HepG2 (cell line): Measurements from ENCODE around the gene TIMM23. TPM values are rescaled to one million over a fixed set of nuclear protein-coding genes. Genes with fewer than 3 reads are reported as not detected.

Experiments used
- ADNP ChIP-seq: sonication (generic); formaldehyde crosslinking; IDR thresholded peaks from 2 replicates; pipeline ENCODE4 v1.4.0; 2020; ENCODE audit warnings: missing genetic modification reagents
- ARID3A ChIP-seq: IDR thresholded peaks from 2 replicates; pipeline ENCODE4 v1.6.1; 2012; ENCODE audit warnings: low read depth, low read length, improper control_type of control experiment
- FOXO1 ChIP-seq: sonication (generic); formaldehyde crosslinking; IDR thresholded peaks from 2 replicates; pipeline ENCODE4 v1.4.0; 2020; ENCODE audit warnings: missing genetic modification reagents
- GATA4 ChIP-seq: sonication (generic); IDR thresholded peaks from 2 replicates; pipeline ENCODE4 v1.6.1; 2016; ENCODE audit warnings: antibody characterized with exemption, low read depth, borderline replicate concordance
- IKZF5 ChIP-seq: IDR thresholded peaks from 2 replicates; pipeline ENCODE4 v1.6.1; 2018; ENCODE audit warnings: missing genetic modification reagents, mild to moderate bottlenecking, missing compliant biosample characterization
- NFIB ChIP-seq: sonication (generic); formaldehyde crosslinking; IDR thresholded peaks from 2 replicates; pipeline ENCODE4 v1.9.0; 2021; ENCODE audit warnings: missing genetic modification reagents, mild to moderate bottlenecking, borderline replicate concordance
- RXRB ChIP-seq: IDR thresholded peaks from 2 replicates; pipeline ENCODE4 v1.6.1; 2016; ENCODE audit warnings: borderline replicate concordance, missing genetic modification reagents, missing compliant biosample characterization
- TOPORS ChIP-seq: sonication (generic); formaldehyde crosslinking; IDR thresholded peaks from 2 replicates; pipeline ENCODE4 v1.8.0; 2023; ENCODE audit warnings: mild to moderate bottlenecking, missing genetic modification reagents
- ZNF260 ChIP-seq: sonication (generic); formaldehyde crosslinking; IDR thresholded peaks from 2 replicates; pipeline ENCODE4 v1.4.0; 2020; ENCODE audit warnings: missing genetic modification reagents, low read depth, mild to moderate bottlenecking, borderline replicate concordance
- ZNF280B ChIP-seq: sonication (generic); formaldehyde crosslinking; IDR thresholded peaks from 2 replicates; pipeline ENCODE4 v1.5.0; 2020; ENCODE audit warnings: missing genetic modification reagents, mild to moderate bottlenecking, borderline replicate concordance
- ZNF503 ChIP-seq: sonication (generic); formaldehyde crosslinking; IDR thresholded peaks from 2 replicates; pipeline ENCODE4 v1.4.0; 2020; ENCODE audit warnings: missing genetic modification reagents
- polyA plus RNA-seq, 8 experiments: library from polyadenylated mRNA; depleted of rRNA in 3 of 8; stranded (reverse) in 7 of 8; unstranded in 1 of 8; fragments of >200 nt; fragmentation: Illumina TruSeq in 4 of 8; extraction: Trizol in 4 of 8; gene quantifications; 2 replicates each; pipeline versions ENCODE4 v1.2.1 to v1.2.3, GENCODE V29; 2011 to 2016; ENCODE audit warnings: low read depth in 4 of 8, missing spikeins in 1 of 8, mixed read lengths in 1 of 8; ENCODE audit not compliant: insufficient read depth in 1 of 8
- total RNA-seq, 5 experiments: library from RNA; depleted of rRNA; stranded (reverse); fragments of >200 nt; fragmentation: Illumina TruSeq; extraction: Trizol; gene quantifications; 2 replicates each; pipeline ENCODE4 v1.2.3, GENCODE V29; 2016; ENCODE audit warnings: low read depth in 1 of 5
- TF ChIP-seq, protein P1 (sequence below): sonication (generic); formaldehyde crosslinking; IDR thresholded peaks from 2 replicates; pipeline ENCODE4 v1.5.1; 2020; ENCODE audit warnings: mild to moderate bottlenecking, moderate library complexity, missing genetic modification reagents
- TF ChIP-seq, protein P2 (sequence below): sonication (generic); formaldehyde crosslinking; IDR thresholded peaks from 2 replicates; pipeline ENCODE4 v1.4.0; 2020; ENCODE audit warnings: missing genetic modification reagents
- TF ChIP-seq, protein P3 (sequence below): sonication (generic); formaldehyde crosslinking; IDR thresholded peaks from 2 replicates; pipeline ENCODE4 v1.5.1; 2020; ENCODE audit warnings: mild to moderate bottlenecking, missing genetic modification reagents, moderate library complexity

The TIMM23 gene
- total and polyA plus RNA-seq, 2 of the 13 experiments (the other 11 are each of a cell fraction or from before 2014, with no cell fraction given) = 80.2 to 98.6 TPM

- peak; percentile 88 for TF ChIP-seq ARID3A
- TF ChIP-seq, protein P1, sequence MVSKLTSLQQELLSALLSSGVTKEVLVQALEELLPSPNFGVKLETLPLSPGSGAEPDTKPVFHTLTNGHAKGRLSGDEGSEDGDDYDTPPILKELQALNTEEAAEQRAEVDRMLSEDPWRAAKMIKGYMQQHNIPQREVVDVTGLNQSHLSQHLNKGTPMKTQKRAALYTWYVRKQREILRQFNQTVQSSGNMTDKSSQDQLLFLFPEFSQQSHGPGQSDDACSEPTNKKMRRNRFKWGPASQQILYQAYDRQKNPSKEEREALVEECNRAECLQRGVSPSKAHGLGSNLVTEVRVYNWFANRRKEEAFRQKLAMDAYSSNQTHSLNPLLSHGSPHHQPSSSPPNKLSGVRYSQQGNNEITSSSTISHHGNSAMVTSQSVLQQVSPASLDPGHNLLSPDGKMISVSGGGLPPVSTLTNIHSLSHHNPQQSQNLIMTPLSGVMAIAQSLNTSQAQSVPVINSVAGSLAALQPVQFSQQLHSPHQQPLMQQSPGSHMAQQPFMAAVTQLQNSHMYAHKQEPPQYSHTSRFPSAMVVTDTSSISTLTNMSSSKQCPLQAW (CRISPR knock-in tag) = peak; percentile 45; the same call in 1 of the 2 replicates
- TF ChIP-seq FOXO1 = peak; percentile 92
- no peak for TF ChIP-seq ADNP (CRISPR knock-in tag)
- TF ChIP-seq IKZF5 (CRISPR knock-in tag) = peak; percentile 37; the same call in 1 of the 2 replicates
- peak; percentile 91 for TF ChIP-seq RXRB (CRISPR knock-in tag)
- TF ChIP-seq, protein P2, sequence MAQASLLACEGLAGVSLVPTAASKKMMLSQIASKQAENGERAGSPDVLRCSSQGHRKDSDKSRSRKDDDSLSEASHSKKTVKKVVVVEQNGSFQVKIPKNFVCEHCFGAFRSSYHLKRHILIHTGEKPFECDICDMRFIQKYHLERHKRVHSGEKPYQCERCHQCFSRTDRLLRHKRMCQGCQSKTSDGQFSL (CRISPR knock-in tag) = no peak
- TF ChIP-seq ZNF280B (CRISPR knock-in tag) = no peak
- TF ChIP-seq, protein P3, sequence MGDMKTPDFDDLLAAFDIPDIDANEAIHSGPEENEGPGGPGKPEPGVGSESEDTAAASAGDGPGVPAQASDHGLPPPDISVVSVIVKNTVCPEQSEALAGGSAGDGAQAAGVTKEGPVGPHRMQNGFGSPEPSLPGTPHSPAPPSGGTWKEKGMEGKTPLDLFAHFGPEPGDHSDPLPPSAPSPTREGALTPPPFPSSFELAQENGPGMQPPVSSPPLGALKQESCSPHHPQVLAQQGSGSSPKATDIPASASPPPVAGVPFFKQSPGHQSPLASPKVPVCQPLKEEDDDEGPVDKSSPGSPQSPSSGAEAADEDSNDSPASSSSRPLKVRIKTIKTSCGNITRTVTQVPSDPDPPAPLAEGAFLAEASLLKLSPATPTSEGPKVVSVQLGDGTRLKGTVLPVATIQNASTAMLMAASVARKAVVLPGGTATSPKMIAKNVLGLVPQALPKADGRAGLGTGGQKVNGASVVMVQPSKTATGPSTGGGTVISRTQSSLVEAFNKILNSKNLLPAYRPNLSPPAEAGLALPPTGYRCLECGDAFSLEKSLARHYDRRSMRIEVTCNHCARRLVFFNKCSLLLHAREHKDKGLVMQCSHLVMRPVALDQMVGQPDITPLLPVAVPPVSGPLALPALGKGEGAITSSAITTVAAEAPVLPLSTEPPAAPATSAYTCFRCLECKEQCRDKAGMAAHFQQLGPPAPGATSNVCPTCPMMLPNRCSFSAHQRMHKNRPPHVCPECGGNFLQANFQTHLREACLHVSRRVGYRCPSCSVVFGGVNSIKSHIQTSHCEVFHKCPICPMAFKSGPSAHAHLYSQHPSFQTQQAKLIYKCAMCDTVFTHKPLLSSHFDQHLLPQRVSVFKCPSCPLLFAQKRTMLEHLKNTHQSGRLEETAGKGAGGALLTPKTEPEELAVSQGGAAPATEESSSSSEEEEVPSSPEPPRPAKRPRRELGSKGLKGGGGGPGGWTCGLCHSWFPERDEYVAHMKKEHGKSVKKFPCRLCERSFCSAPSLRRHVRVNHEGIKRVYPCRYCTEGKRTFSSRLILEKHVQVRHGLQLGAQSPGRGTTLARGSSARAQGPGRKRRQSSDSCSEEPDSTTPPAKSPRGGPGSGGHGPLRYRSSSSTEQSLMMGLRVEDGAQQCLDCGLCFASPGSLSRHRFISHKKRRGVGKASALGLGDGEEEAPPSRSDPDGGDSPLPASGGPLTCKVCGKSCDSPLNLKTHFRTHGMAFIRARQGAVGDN (CRISPR knock-in tag) = no peak
- no peak for TF ChIP-seq ZNF260 (CRISPR knock-in tag)
- TF ChIP-seq ZNF503 (CRISPR knock-in tag) = peak; percentile 95
- peak; percentile 99 for TF ChIP-seq GATA4
- no peak for TF ChIP-seq TOPORS (CRISPR knock-in tag)
- TF ChIP-seq NFIB (CRISPR knock-in tag) = no peak
Measured at GRCh38 chr10:45997994-45998763, 25.9 kb downstream of the TIMM23 start (continued).
